ENCODE results near the gene EME1.
"Not testable (repeated sequence)": the region's sequence is repeated elsewhere in the genome, so short reads cannot be mapped to it uniquely, and the experiment has no call there.

The EME1 gene, protein sequence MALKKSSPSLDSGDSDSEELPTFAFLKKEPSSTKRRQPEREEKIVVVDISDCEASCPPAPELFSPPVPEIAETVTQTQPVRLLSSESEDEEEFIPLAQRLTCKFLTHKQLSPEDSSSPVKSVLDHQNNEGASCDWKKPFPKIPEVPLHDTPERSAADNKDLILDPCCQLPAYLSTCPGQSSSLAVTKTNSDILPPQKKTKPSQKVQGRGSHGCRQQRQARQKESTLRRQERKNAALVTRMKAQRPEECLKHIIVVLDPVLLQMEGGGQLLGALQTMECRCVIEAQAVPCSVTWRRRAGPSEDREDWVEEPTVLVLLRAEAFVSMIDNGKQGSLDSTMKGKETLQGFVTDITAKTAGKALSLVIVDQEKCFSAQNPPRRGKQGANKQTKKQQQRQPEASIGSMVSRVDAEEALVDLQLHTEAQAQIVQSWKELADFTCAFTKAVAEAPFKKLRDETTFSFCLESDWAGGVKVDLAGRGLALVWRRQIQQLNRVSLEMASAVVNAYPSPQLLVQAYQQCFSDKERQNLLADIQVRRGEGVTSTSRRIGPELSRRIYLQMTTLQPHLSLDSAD

DNA sequence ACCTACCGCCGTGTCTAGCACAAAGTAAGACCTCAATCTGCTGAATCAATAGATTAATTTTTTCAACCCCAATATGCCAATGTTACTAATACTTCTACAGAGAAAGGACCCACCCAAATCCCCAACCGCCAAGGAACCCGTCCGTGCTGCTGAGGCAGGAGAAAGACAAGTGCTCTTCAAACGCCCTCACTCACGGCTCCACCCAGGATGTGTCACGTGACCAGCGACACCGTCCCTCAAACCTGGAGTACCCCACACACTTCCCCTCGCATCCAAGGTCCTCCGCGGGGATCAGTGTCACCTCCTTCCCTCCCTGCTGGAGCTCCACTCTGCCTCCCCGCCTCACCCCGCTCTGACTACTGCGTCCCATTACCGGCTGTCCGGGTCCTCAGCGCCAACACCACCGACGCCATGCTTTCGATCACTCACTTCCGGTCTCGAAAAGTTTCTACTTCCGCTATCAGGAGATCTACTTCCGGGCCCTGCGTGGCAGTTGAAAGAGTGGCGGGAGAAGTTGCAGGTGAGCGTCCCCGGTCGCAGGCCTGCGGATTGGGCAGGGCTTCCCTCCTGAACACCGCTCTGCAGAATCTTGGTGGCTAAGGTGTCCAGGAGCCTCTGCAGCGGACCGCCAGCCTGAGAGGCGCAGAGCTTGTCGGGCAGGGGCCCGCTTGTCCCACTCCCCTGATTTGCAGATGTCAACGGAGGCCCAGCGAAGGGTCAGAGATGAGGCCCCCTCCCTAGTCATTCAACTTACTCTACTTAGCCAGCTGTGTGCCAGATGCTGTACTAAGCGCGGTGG, at the start of gene EME1, which contains the start of gene MRPL27:
Gene EME1, plus strand, starts transcription at position 472 of the 799 bp plus-strand sequence. CDS start 1,980 bp downstream, outside the sequence.
Gene MRPL27, minus strand, starts transcription at position 427 of the 799 bp plus-strand sequence. Its CDS starts 14 bp downstream, at position 413.
- peak; percentile 85 to 90 for DNase-seq

GRCh38 chr17:50325906-50326305, 47.1 kb upstream of the EME1 start:
- no peak for DNase-seq

DNA sequence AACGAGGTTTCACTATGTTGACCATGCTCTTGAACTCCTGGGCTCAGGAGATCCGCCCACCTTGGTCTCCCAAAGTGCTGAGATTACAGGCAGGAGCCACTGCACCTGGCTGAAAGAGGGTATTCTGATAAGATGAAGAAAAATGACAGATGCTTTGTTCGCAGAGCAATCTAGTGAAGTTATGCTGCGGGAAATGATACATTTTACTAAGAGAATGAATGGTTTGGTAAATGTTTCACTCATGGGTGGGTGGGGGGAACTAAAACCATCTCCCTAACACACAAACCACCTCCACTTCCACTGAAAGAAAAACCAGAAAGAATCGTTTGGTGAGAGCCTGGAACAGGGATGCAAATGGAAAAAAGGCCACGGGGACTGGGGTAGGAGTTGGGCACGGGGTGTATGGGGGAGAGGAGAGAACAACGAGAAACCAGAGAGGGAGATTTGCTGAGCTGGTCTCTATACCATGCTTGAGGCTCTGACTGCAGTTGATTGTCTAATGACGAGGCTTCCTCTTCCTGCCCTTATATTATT, 46.1 kb upstream of the EME1 start:
- no peak for DNase-seq

- no peak for DNase-seq
These were observed 44.4 kb upstream of the EME1 start for GRCh38 chr17:50328363-50329325.

GRCh38 chr17:50329716-50330115, 43.3 kb upstream of the EME1 start:
- no peak for DNase-seq

GRCh38 chr17:50330151-50330775, 42.8 kb upstream of the EME1 start:
- no peak for DNase-seq

DNA sequence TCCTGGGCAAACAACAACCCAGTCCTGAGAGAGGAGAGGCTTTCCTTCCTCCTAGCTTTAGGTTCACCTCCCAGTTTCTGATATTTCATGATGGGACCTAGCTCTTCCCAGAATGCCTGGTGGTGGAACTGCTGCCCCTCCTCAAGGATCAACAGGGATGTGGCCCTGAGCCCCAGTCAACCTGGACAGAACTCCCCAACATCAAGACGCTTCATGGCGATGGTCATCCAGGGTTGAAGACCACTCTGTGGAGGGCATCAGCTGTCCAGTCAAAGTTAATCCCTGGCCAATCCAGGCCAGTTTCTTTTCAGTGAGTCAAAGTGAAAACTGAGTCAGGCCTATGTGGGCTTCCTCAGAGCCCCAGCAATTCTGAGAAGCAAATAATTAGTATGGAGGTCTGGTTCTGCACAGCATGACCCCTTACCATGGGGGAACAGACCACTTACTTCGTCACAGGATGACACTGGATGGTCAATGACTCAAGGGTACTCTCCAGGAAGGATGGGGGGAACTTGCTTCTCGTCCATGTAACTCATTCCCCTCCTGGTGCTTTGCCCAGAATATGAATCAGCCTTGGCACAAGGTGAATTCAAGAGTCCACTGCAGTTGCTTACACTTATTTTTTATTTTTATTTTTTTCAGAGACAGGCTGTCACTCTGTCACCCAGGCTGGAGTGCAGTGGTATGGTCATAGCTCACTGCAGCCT, 41.8 kb upstream of the EME1 start:
- DNase-seq: no peak

DNA sequence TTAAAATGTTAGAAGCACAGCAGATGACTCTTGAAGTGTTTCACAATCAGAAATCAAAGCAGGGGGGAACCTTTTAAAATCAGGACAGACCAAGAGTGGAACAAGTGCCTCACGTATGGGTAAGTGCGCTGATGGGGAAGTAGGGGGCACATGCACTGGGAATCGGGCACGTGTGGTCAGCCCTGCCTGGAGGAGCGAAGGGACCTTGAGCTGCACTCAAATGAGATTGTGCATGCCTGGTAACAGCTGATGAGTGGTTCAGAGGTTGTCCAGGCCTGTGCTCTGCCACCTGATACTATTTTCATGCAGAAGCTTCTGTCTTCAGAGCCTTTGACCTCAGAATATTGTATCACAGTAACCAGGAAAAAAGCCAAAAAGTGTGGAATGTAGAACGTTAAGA, 40.8 kb upstream of the EME1 start:
- no peak for DNase-seq

- DNase-seq: not testable (repeated sequence)
These were observed 39.6 kb upstream of the EME1 start for GRCh38 chr17:50333291-50334057.

GRCh38 chr17:50337956-50338355, 35.1 kb upstream of the EME1 start:
- DNase-seq: no peak

DNA sequence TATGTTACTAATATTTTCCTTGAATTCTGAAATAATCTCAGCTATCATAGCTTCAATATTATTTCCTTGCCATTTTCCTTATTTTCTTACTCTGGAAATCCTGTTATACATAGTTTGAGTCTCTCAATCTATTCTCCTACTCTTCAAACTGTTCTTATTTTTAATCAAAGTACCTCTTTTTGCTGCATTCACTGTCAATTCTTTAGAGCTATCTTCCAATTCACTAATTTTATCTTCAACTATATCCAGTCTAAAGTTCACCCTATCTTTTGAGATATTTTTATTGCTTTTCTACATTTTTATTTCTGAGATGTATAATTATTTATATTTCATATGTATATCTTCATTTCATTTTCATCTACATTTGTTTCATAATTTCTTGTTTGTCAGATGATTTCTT, 34.4 kb upstream of the EME1 start:
- DNase-seq: no peak

DNA sequence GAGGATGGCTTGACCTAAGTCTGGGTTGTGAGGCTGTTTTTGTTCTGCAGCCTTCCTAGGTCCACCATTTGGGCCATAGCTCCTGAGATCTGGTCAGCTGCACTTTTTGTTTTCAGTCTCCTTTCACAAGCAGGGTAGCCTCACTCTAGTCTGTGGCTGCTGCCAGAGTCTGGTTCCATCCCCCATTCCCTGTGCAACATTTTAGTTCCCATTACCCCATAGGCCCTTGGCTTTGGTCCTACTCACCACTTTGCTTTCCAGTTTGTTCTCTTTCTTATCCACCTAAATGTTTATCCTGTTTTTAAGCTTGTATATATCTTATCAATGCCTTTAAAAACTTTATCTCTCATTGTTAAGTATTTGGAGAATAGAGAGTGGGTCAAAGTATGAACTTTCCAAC, 33.6 kb upstream of the EME1 start:
- no peak for DNase-seq

DNA sequence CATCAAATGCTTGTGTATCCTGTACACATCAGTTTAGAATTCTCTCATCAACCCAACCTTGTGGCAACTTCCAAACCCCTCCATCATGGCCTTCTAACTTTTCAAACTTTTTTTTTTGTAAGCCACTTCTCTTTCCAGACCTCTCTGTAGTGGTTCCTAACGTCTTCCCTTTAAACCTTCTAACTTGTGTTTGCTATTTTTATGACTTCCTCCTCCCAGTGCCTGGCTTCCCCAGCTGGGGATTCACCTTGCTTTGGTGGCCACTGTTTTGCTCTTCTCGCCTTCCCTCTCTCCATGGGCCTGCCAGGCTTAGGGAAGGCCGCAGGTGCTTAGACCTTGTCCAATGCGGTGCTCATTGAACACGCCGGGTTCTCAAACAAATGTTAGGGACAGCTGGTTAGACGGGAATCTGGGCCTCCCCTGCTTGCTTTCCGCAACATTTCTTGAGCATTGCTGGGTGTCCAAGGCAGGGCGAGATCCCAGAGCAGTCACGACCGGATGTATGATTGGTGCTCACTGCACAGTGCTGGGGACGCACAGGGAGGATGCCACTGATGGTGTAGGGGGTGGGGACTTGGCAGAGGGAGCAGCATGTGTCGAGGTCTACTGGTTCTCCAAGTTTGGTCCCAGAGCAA, 28.2 kb upstream of the EME1 start:
- DNase-seq: no peak

GRCh38 chr17:50345432-50346312, 27.4 kb upstream of the EME1 start, which contains the start of gene XYLT2:
Gene XYLT2, plus strand, starts transcription at chr17:50346126. Its CDS starts 15 bp downstream, at chr17:50346141.
- peak; percentile 90 to 95 for DNase-seq

DNA sequence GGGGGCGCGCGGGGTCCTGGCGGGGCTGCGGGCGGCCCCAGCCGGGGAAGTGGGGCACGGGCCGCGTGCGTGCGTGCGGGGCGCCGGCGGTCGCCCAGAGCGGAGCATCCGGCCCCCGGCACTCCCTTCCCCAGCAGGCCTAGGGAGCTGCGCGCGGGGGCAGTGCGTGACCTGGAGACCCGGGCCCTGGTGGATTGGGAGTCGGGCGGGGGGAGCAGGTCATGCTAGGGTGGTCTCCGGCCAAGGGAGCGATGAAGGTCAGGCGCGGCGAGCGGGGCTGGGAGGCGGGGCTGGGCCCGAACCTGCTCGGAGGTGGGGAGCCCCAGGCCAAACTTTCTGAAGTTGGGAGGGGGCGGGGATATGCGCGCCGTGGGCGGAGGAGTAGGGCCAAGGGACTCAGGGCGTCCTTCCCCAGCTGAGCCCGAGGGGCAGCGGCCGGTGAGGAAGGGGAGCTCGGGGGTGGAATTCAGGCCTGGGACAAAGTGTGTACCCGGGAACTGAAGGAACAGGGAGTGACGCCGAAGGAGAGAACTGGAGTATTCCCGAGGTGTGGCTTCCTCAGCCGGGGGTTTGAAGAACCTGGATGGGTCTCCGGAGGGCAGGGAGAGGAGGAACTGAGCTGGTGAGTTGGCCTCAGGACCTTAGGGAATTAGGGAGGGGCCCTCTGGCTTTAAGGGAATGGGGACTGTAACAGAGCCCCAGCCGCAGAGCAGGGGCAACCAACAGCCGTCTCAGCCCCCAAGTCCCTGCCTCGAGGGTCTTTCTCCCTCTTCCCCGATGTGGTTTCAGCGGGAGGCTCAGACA, 26.5 kb upstream of the EME1 start:
- no peak for DNase-seq

GRCh38 chr17:50347117-50347893, 25.7 kb upstream of the EME1 start:
- DNase-seq: no peak

DNA sequence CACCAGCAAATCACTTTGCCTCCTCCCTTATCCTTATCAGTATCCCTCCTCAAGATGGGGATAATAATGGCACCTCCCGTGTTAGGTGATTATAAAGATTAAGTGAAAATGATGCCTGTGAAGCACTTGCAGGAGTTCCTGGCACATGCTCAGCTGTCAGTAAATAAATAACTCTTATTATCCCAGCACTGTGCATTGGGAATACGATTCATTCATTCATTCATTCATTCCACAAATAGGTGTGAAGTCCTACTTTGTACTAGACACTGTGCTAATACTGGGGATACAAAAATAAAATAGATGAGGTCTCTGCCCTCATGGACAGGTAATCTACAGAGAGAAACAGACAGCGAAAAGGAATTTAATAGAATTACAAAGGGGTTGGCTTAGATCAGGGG, 25.1 kb upstream of the EME1 start:
- DNase-seq: no peak
